ENCODE measurements around the gene GJA3.

The GJA3 gene

DNA sequence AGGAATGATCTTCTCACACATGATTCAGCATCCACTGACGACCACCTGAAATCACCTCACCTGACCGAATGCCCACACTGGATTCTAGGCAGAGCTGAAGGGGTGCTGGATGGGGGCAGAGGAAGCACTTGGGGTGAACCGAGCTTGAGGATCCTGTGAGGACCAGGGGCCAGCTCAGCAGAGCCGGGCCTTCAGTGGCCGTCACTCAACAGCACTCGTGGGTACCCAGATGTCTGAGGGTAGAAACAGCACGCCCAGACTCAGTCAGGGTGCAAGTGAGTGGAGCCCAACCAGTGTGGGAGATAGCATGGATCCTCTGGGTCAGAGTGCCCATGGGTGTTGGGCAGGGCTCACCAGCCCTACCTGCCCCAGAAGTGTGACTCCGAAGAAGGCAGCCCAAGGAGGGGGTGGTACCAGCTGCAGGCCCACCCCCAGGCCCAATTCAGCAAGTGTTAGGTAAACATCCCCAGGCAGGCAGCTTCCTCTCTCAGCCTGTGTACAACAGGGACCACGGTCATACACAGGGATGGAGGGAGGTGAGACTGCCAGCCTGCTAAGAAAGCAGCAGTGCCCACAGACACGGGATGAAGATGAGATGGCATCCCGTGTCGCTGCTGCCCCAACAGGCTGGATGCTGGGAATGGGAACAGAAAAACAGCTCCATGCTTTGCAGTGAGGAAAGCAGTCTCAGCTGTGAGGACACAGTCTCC, 16.6 kb downstream of the GJA3 start:
- TF ChIP-seq, protein P1, sequence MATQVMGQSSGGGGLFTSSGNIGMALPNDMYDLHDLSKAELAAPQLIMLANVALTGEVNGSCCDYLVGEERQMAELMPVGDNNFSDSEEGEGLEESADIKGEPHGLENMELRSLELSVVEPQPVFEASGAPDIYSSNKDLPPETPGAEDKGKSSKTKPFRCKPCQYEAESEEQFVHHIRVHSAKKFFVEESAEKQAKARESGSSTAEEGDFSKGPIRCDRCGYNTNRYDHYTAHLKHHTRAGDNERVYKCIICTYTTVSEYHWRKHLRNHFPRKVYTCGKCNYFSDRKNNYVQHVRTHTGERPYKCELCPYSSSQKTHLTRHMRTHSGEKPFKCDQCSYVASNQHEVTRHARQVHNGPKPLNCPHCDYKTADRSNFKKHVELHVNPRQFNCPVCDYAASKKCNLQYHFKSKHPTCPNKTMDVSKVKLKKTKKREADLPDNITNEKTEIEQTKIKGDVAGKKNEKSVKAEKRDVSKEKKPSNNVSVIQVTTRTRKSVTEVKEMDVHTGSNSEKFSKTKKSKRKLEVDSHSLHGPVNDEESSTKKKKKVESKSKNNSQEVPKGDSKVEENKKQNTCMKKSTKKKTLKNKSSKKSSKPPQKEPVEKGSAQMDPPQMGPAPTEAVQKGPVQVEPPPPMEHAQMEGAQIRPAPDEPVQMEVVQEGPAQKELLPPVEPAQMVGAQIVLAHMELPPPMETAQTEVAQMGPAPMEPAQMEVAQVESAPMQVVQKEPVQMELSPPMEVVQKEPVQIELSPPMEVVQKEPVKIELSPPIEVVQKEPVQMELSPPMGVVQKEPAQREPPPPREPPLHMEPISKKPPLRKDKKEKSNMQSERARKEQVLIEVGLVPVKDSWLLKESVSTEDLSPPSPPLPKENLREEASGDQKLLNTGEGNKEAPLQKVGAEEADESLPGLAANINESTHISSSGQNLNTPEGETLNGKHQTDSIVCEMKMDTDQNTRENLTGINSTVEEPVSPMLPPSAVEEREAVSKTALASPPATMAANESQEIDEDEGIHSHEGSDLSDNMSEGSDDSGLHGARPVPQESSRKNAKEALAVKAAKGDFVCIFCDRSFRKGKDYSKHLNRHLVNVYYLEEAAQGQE (IDR thresholded peaks at IDR 0.05; ENCODE audit: insufficient read depth in 1 of 2, low read depth in 2 of 2, low read length in 2 of 2): no peak
- TF ChIP-seq POLR2AphosphoS5 (IDR thresholded peaks at IDR 0.05; ENCODE audit: low read depth, low read length) (no peak), TAF1 (IDR thresholded peaks at IDR 0.05; ENCODE audit: borderline replicate concordance, insufficient read depth, low read length) (no peak), SIN3A (IDR thresholded peaks at IDR 0.05; ENCODE audit: borderline replicate concordance, insufficient read depth, low read length) (no peak), FOXP2 (optimal IDR thresholded peaks at IDR 0.05; ENCODE audit: borderline replicate concordance, extremely low read depth, extremely low read length, insufficient read depth) (no peak)

DNA sequence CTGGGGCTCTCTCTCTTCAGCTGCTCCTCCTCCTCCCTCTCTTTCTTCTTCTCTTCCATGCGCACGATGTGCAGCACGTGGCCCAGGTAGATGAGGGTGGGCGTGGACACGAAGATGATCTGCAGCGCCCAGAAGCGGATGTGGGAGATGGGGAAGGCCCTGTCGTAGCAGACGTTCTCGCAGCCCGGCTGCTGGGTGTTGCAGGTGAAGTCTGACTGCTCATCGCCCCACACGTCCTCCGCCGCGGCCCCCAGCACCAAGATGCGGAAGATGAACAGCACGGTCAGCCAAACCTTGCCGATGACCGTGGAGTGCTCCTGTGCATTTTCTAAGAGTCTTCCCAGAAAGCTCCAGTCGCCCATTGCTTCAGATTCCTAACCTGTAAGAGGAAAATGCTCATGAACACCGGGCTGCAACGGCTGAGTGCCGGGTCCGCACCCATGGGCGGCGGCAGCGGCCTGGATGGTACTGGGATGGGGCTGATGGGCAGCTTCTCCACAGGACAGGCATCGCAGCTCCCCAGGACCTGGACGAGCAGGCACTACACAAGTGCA, 17.8 kb downstream of the GJA3 start:
- TF ChIP-seq TAF1 (IDR thresholded peaks at IDR 0.05; ENCODE audit: borderline replicate concordance, insufficient read depth, low read length): no peak
- no peak for TF ChIP-seq SIN3A (IDR thresholded peaks at IDR 0.05; ENCODE audit: borderline replicate concordance, insufficient read depth, low read length)
- no peak for TF ChIP-seq FOXP2 (optimal IDR thresholded peaks at IDR 0.05; ENCODE audit: borderline replicate concordance, extremely low read depth, extremely low read length, insufficient read depth)
- TF ChIP-seq, protein P1 (IDR thresholded peaks at IDR 0.05; ENCODE audit: insufficient read depth in 1 of 2, low read depth in 2 of 2, low read length in 2 of 2): no peak

DNA sequence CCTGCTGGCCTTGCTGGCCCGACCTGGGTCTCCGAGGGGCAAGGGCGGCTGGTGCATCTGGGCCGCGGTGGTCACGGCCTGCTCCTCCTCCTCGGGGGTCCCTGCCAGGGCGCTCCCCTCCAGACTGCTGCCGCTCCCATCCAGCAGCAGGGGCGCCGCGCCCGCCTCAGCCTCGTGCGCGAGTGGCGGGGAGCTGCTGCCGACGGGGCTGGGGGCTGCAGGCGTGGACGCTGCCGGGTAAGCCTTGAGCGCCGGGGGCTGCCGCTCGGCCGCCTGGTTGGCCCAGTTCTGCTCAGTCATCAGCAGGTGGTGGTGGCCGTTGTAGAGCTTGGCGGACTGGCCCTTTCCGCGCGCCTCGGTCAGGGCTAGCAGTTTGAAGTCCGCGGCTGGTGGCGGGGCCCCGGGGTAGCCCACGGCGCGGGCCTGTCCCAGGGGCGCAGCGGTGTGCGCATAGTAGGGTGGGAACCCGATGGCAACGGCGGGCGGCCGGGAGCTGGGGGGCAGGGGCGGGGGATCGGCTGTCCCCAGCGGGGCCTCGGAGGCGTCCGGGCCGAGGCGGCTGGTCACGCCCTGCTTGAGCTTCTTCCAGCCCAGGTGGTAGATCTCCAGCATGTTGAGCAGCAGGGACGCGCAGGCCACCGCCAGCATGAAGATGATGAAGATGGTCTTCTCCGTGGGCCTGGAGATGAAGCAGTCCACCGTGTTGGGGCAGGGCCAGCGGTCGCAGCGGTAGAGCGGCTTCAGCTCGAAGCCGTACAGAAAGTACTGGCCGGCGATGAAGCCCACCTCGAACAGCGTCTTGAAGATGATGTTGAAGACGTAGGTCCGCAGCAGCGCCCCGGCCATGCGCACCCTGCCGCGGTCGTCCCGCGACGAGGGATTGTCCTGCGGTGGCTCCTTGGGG, 18.6 kb downstream of the GJA3 start:
- TF ChIP-seq SIN3A (IDR thresholded peaks at IDR 0.05; ENCODE audit: borderline replicate concordance, insufficient read depth, low read length) (no peak), POLR2AphosphoS5 (IDR thresholded peaks at IDR 0.05; ENCODE audit: low read depth, low read length) (no peak), TAF1 (IDR thresholded peaks at IDR 0.05; ENCODE audit: borderline replicate concordance, insufficient read depth, low read length) (no peak), FOXP2 (optimal IDR thresholded peaks at IDR 0.05; ENCODE audit: borderline replicate concordance, extremely low read depth, extremely low read length, insufficient read depth) (no peak)
- TF ChIP-seq, protein P1 (IDR thresholded peaks at IDR 0.05; ENCODE audit: insufficient read depth in 1 of 2, low read depth in 2 of 2, low read length in 2 of 2): no peak

DNA sequence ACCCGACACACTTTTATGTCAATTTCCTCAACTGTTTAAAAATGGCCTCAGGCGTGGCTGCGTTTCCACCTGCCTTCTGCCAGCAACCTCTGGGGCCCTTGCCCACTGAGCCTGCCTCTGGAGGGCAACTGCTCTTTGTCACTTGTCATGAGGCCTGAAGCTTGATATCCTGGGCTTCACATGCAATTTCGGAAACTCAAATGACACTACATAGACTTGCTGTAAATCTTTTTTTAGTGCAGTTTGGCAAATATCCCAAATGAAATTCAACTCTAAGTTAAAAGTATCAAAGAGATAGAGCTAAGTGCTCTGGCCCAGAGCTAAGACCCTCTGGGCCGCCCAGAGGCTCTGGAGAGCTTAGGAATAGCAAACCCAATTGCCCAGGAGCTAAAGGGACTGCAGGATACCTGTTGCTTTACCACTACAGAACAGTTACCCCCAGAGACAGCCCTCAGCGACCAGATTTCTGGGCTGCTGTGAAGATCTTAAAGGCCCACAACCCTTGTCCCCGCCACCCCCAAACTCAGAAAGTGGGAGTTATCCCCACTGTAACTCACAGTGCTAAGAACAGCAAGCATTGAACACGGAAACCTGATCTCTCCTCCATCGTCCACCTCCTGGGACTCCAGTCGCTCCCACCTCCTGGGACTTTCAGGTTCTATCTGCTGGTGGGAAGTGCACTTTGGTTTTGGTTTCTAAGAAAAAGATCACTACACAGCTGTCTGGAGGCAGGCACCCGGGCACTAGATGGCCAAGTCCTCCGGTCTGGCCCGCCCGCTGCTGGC, 19.4 kb downstream of the GJA3 start:
- TF ChIP-seq SIN3A (IDR thresholded peaks at IDR 0.05; ENCODE audit: borderline replicate concordance, insufficient read depth, low read length): no peak
- TF ChIP-seq TAF1 (IDR thresholded peaks at IDR 0.05; ENCODE audit: borderline replicate concordance, insufficient read depth, low read length): no peak

DNA sequence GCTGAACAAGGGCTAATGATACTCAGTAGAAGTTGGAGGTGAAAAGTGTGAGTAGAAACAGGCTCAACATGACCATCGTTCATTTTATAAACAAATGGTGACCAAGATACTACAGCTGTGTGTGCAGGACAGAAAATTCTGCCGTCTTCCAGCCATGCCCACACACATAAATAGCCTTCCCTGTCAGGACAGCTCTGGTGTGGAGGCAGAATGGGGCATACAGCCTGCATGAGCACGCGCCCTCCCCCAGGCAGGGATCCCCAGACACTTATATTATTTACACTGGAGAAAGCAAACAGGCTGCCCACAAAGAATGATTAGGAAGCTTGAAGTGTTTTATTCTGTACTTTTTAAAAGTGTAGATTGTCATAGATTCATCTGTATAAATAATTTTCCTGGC, 20.4 kb downstream of the GJA3 start:
- no peak for TF ChIP-seq SIN3A (IDR thresholded peaks at IDR 0.05; ENCODE audit: borderline replicate concordance, insufficient read depth, low read length)
